ENCODE measurements around the gene DENND4B.
"Not testable (repeated sequence)": the region's sequence is repeated elsewhere in the genome, so short reads cannot be mapped to it uniquely, and the experiment has no call there.

Gene DENND4B

DNA sequence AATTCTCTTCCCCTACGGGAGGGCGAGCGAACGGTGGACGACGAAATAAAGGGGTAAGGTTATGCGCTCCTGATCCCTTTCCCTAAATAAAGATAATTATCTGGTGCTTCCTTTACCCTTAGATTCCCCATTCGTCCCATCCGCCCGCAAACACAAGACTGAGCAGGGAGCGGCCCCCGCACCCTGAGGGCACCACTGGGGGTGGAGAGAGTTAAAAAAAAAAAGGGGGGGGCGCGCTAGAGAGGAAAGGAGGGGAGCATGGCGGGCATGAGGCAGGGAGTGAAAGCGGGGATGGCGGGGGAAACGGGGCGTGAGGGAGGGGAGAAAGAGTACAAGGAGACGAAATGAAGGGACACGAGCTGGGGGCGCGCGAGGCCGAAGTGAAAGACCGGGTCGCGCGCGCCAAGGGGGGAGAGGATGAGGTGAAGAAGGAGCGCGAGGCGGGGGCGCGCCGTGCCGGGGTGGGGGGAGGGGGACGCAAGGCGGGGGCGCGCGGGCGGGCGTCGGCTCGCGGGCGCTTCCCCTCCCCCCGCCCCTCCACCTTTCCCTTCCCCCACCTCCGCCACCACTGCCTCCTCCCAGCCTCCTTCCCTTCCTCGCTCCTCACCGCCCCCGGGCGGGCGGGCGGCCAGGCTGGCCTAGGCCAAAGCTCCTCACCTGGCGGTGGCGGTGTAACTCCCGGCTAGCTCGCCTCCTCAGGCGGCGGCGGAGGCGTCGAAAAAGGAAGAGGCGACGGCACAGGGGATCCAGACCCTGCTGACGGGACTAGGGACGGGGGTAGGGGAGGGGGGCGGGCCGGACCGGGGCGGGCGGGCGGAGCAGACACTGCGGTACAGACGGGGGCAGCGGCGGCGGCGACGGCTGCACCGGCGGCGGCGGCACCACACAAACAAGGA lies 24.2 kb downstream of the DENND4B start:
- peak; percentile 81 for DNase-seq

- DNase-seq: no peak
Measured at GRCh38 chr1:153921803-153922075, 24.8 kb downstream of the DENND4B start.

DNA sequence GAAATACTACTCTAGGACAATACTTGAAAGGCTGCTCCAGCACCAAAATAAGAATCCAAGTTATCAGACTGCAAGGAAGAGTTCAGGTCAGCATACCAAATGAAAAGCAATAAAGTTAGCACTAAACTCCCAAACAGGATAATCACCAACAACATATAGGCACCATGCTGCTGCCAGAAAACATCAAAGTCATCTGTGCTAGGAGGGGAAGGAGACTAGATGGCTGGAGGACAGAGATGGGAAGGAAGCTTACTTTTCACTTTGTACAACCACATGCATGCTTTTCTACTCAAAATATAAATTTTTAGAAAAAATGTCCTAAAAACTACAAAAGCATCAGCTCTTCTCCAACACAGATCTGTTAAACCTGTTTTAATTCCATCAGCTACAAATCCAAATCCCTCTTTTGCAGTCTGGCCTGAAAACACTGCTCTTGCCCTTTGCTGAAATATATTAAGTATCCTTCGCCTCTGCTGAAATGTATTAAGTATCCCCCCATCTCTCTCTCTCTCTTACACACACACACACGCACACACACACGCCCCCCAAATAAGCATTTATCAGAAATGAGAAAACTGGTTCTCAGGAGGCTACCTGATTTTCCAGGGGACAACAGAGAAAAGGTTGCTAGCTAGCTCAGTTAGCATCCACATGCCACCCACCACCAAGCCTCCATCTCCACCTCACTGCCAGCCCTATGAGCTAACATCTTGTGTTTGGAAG lies 25.3 kb downstream of the DENND4B start:
- no peak for DNase-seq

- DNase-seq: no peak
Measured at GRCh38 chr1:153919876-153920852, 26.4 kb downstream of the DENND4B start.

DNA sequence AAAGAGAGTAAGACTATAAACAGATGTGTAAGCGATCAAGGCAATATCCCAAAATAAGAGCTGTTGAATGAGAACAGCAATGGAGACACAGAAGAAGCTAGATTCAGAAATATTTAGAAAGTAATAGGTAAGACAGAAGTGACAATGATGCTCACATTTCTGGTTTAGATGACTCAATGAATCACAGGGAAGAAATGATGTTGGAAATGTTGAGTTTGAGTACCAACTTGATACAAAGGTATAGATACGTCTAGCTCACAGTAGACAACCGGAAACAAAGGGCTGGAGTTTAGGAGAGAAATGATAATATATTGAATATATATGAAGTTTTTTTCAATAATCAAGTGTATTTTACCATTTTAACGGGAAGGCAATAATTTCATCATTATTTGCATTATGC lies 30.2 kb downstream of the DENND4B start:
- DNase-seq: no peak

GRCh38 chr1:153912349-153912748 lies 34.2 kb downstream of the DENND4B start:
- no peak for DNase-seq

GRCh38 chr1:153910560-153910959 lies 36.0 kb downstream of the DENND4B start:
- not testable (repeated sequence) for DNase-seq

DNA sequence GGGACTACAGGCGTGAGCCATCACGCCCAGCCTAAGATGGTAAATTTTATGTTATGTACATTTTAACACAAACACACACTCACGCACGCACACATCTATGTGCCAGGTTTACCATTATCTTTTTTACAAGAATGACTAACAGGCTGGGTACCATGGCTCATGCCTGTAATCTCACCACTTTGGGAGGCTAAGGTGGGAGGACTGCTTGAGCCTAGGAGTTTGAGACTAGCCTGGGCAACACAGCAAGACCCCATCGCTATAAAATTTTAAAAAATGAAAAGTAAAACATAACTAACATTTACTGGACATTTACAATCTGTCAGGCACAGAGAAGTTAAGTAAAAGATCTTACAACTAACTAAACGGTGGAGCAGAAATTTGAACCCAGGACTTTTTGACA lies 38.4 kb downstream of the DENND4B start:
- no peak for DNase-seq

DNA sequence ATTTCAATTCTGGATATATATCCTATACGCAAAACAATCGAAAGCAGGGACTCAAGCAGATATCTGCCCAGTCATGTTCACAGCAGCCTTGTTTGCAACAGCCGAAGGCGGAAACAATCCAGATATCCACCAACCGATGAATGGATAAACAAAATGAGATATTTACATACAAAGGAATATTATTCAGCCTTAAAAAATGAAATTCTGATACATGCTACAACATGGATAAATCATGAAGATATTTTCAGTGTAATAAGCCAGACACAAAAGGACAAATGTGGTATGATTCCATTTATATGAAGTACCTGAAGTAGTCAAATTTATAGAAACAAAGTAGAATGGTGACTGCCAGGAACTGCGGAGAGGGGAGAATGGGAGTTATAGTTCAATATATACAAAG lies 39.4 kb downstream of the DENND4B start:
- DNase-seq: no peak

DNA sequence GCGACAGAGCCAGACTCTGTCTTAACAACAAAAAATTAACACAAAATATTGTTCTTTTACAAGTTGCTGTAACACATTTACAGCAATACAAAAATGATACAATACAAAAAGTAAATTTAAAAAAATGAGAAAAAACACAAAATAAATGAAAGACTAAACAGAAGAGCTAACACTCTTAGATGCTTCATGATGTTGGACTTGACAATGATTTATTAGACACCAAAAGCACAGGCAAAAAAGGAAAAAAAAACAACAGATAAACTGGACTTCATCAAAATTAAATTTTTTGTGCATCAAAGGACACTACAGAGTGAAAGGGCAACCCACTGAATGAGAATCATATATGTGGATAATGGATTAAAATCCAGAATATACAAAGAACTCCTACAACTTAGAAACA lies 40.1 kb downstream of the DENND4B start:
- DNase-seq: no peak

DNA sequence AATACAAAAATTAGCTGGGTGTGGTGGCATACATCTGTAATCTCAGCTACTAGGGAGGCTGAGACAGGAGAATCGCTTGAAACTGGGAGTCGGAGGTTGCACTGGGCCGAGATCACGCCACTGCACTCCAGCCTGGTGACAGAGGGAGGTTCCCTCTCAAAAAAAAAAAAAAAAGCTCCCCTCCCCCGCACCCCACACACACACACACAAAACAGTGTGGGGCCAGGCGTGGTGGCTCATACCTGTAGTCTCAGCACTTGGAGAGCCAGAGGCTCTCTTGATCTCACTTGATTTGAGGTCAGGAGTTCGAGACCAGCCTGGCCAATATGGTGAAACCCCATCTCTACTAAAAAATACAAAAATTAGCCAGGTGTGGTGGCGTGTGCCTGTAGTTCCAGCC lies 40.6 kb downstream of the DENND4B start:
- DNase-seq: not testable (repeated sequence)

DNA sequence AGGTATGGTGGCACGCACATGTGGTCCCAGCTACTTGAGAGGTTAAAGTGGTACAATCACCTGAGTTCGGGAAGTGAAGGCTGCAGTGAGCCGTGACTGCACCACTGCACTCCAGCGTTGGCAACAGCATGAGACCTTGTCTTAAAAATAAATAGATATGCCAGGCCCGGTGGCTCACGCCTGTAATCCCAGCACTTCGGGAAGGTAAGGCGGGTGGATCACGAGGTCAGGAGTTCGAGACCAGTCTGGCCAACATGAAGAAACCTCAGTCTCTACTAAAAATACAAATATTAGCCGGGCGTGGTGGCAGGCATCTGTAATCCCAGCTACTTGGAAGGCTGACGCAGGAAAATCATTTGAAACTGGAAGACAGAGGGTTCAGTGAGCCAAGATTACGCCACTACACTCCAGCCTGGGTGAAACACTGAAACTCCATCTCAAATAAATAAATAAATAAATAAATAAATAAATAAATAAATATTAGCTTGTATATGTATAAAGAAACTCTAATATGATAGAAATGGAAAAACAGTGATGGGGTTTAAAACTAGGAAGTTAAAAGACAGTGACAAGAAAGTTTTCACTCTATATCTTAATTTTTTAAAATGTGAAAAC lies 42.6 kb downstream of the DENND4B start:
- DNase-seq: no peak

- no peak for DNase-seq
Measured at GRCh38 chr1:153899509-153899908, 47.0 kb downstream of the DENND4B start.

DNA sequence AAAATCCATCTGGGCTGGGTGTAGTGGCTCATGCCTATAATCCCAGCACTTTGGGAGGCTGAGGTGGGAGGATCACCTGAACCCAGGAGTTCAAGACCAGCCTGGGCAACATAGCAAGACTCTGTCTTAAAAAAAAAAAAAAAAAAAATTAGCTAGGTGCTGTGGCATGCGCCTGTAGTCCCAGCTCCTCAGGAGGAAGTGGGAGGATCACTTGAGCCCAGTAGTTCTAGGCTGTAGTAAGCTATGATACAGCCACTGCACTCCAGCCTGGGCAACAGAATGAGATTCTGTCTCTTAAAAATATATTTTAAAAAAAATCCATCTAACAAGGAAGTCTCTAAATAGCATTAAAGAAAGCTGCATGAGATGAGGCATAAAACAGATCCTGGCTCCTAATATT lies 50.7 kb downstream of the DENND4B start:
- DNase-seq: not testable (repeated sequence)

DNA sequence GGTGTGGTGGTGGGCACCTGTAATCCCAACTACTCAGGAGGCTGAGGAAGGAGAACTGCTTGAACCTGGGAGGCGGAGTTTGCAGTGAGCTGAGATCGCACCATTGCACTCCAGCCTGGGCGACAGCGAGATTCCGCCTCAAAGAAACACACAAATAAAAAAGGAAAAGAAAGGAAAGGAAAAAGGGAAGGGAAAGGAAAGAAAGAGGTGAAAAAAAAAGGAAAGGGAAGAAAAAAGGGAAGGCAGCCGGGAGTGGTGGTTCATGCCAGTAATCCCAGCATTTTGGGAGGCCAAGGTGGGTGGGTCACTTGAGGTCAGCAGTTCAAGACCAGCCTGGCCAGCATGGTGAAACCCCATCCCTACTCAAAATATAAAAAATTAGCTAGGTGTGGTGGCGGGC lies 55.5 kb downstream of the DENND4B start:
- not testable (repeated sequence) for DNase-seq

DNA sequence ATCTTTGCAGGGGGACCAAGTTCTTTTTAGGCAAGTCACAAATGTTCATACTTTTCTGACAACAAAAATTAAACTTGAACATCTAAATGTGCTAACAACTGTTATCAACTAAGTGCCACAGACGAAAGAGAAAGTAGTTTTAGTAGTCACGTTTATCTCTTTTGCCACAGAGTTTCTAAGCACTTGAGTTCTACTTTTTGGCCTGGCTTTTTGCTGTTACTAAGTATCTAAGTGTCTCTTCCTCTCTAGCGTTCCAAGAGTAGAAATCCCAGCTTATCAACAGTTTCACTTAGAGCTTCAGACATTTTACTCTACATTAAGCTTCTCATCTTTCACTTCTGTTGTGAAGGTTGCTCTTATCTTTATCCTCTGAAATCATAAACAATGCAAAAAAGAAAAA lies 58.0 kb downstream of the DENND4B start:
- DNase-seq: no peak

DNA sequence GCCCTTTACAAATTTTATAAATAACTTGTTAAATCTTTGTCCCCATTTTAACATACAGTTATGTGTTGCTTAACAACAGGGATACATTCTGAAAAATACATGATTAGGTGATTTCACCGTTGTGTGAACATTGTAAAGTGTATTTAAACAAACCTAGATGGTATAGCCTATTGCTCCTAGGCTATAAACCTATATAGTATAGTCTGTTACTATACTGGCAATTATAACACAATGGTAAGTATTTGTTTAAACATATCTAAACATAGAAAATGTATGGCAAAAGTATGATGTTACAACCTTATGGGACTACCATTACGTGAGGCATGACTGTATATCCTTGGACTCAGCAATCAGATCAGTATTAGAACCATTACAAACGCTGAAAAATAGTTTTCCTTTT lies 60.4 kb downstream of the DENND4B start:
- DNase-seq: no peak

- no peak for DNase-seq
Measured at GRCh38 chr1:153883223-153883622, 63.3 kb downstream of the DENND4B start.

DNA sequence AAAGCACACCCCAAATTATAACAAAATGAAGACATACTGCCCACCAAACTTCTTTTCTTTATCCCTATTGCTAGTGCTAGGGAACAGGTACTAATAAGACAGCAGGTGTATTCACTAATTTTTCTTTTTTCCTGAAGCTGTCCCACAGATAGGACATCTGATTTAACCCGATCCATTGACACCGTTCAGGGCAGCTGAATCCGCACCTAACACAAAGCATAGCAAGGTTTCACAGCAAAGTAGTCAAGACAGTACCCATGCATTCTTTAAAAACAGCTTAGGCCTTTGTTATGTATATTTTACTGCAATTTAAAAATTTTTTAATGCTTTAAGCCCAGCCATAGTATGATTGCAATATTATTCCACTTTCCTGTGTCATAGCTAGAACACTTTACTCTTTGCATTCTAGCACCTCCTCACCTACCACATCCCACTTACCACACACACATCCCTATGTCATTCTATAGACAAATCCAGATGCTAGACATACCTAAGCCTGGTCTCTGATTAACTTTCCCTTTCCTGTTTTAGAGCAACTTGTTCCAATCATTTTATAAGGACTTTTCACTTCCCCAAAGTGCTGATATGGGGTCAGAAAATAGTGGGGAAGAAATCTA lies 64.1 kb downstream of the DENND4B start:
- DNase-seq: no peak

- DNase-seq: peak; percentile 62
Measured at GRCh38 chr1:153881751-153882150, 64.8 kb downstream of the DENND4B start.

DNA sequence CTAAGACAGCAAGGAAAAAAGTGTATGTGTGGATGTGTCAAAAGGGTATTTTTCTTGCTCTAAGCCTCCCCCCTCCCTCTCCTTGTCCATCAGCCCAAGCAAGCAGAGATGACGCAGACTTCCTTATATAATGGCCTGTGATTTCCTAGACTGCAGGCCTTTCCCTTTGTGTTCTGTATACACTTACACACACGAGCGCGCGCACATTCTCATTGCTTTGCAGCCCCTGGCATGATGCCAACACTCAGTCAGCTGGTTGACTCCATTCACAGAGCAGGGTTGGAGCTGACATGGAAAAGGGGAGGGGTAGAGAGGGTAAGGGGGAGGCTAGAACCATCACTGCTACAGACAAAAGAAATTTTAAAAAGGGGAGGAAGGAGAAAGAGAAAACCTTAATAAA lies 65.6 kb downstream of the DENND4B start:
- DNase-seq: peak; percentile 97

DNA sequence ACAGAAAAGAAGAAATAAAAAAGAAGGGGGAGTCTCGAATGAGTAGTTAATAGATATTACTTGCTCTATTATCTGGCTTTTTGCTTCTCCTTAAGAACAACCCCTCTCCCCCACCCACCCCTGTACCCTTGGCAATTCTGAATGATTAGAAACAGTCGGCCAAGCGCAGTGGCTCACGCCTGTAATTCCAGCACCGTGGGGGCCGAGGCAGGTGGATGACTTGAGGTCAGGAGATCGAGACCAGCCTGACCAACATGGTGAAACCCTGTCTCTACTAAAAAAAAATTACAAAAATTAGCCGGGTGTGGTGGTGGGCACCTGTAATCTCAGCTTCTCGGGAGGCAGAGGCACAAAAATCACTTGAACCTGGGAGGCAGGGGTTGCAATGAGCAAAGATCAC lies 66.5 kb downstream of the DENND4B start:
- no peak for DNase-seq
